ENCODE data around the gene BRD7. TPM values are rescaled to one million over a fixed set of nuclear protein-coding genes. Genes with fewer than 3 reads are reported as not detected.

Gene BRD7
- total and polyA plus RNA-seq, 10 of the 15 experiments (the other 5 are each of a cell fraction or from before 2014, with no cell fraction given) = 16.9 to 74.7 (median 52.0) TPM

DNA sequence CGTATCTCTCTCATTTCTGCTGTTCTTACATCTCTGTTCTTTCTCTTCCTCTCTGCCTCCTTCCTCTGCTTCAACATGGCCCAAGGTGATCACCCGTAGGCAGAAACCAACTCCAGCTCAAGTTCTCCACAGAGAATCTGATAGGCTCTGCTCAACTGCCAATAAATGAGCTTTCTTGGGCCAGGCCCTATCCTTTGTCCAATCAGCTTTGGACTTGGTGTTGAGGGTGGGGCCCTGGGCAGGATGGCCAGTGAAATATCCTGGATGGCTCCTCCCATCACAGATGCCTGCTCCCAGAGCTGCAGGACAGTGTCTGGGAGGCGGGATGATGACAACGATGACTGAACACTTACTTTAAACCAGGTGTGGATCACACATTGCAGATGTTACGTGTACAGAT lies 17.4 kb upstream of the BRD7 start (continued):
- TF ChIP-seq TCF7 (IDR thresholded peaks at IDR 0.05; ENCODE audit: borderline replicate concordance) (no peak), NFXL1 (IDR thresholded peaks at IDR 0.05; ENCODE audit: borderline replicate concordance) (no peak)

DNA sequence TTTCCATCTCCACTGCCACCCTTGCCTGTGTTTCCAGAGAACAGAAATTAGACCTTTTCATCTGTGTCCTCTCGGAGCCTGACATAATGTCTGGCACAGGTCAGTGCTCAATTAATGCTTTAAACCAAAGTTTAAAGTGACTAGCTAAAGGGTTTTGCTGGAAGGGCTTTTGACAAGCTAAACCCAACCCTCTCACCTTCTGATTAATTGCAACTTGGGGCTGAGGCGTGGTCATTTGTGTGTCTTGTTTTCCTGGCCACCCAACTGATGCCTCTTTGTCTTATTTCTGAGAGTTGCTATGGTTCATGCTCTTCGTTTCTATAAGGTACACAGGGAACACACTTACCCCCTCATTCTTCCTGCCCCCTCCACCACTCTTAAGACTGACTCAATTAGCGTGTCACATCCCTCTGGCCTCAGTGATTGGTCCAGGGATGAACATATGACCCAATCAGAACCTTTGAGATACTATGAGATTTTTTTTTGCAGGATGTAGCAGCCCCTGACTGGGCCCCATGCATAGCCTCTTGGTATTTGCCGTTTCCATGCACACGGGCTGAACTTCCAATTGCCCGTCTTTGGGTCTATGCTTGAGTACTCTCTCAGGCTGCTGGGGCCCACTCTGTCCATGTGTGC lies 15.8 kb upstream of the BRD7 start:
- Histone ChIP-seq H3K4me3 (no peak overlapping the region), H3K36me3 (ENCODE audit: control insufficient read depth in 2 of 2, insufficient read depth in 2 of 2, low read length in 1 of 2) (no peaks in the 10 kb centered on the region), H3K27ac (ENCODE audit: control insufficient read depth, insufficient read depth) (no peak overlapping the region), H3K4me1 (ENCODE audit: control insufficient read depth, insufficient read depth, low read length) (no peaks in the 10 kb centered on the region), H3K79me2 (ENCODE audit: control insufficient read depth, insufficient read depth, low read length) (no peaks in the 10 kb centered on the region), H3K4me2 (ENCODE audit: control insufficient read depth, insufficient read depth) (no peak overlapping the region), H2AFZ (ENCODE audit: control insufficient read depth, low read depth, low read length) (no peak overlapping the region), H3K9ac (ENCODE audit: control insufficient read depth, insufficient read depth, low read length) (no peak overlapping the region), H4K20me1 (ENCODE audit: control insufficient read depth, insufficient read depth) (no peaks in the 10 kb centered on the region), H3K27me3 (replicated peaks in 1 of 2; ENCODE audit: control insufficient read depth in 2 of 2, insufficient read depth in 2 of 2, low read length in 1 of 2) (no peaks in the 10 kb centered on the region; a peak in 1 of 4 replicates), H3K9me3 (replicated peaks; ENCODE audit: control insufficient read depth, insufficient read depth, low read length) (no peaks in the 10 kb centered on the region)
- TF ChIP-seq SMARCA5 (IDR thresholded peaks at IDR 0.05) (no peak), KDM1A (IDR thresholded peaks at IDR 0.05; ENCODE audit: borderline replicate concordance) (no peak), SKIL (IDR thresholded peaks at IDR 0.05; ENCODE audit: low read depth, poor library complexity, severe bottlenecking) (no peak), FOXM1 (IDR thresholded peaks at IDR 0.05; ENCODE audit: low read depth, low read length) (no peak), PAX8 (IDR thresholded peaks at IDR 0.05) (no peak), POLR2AphosphoS5 (IDR thresholded peaks at IDR 0.05; ENCODE audit: low read length) (no peak), YY1 (IDR thresholded peaks at IDR 0.05; ENCODE audit: low read depth, low read length) (no peak), TARDBP (IDR thresholded peaks at IDR 0.05; ENCODE audit: borderline replicate concordance) (no peak), BMI1 (IDR thresholded peaks at IDR 0.05; ENCODE audit: borderline replicate concordance) (no peak), MYB (IDR thresholded peaks at IDR 0.05; ENCODE audit: borderline replicate concordance, low read depth, low read length) (no peak), RBBP5 (conservative IDR thresholded peaks at IDR 0.05) (no peak), CBX5 (IDR thresholded peaks at IDR 0.05; ENCODE audit: low read depth) (no peak), RELA (IDR thresholded peaks at IDR 0.05; ENCODE audit: borderline replicate concordance, partially characterized antibody) (no peak), SREBF2 (IDR thresholded peaks at IDR 0.05; ENCODE audit: low read length) (no peak), ZNF207 (IDR thresholded peaks at IDR 0.05; ENCODE audit: borderline replicate concordance) (no peak), BCL11A (IDR thresholded peaks at IDR 0.05; ENCODE audit: low read depth, low read length) (no peak)
- BruUV-seq (replicated peaks) = no TSS peak
- no peak for FAIRE-seq
- no peak; the same call in 2 of the 3 replicates for ATAC-seq
- SMC1A ChIA-PET (ENCODE audit: uncharacterized antibody, unreplicated experiment) = interaction anchor here (1.4 kb wide), 1 partner anchor 28 kb away, joined by 3 read pairs; no protein-coding TSS in a partner anchor
- in situ Hi-C loops (cut with MboI) = no loop called here
- RAD21 ChIA-PET (ENCODE audit: unreplicated experiment) = no interaction called here
- POLR2A ChIA-PET = no interaction called here
- CTCF ChIA-PET = interaction anchor here (0.9 to 1.2 kb wide), 2 partner anchors 14 to 24 kb away, joined by 3 read pairs; no protein-coding TSS in a partner anchor
- intact Hi-C loops (cut with micrococcal nuclease; ENCODE audit: unreplicated experiment) = no loop called here
- WGBS (ENCODE audit: insufficient coverage, insufficient replicate concordance, low lambda C conversion rate, missing lambda C conversion rate) = 32% methylated on average over 7 of the region's 7 CpGs
- no peak for DNase-seq (ENCODE audit: low read depth, low spot score)

Data from GM12878 (cell line).